Keratinocyte (primary cell): Measurements from ENCODE around the gene SLC22A31. TPM values are rescaled to one million over a fixed set of nuclear protein-coding genes. Genes with fewer than 3 reads are reported as not detected.
"Not testable (repeated sequence)": the region's sequence is repeated elsewhere in the genome, so short reads cannot be mapped to it uniquely, and the experiment has no call there.

Experiments
- DNase-seq: peaks from one replicate; pipeline ENCODE4 v3.0.0-alpha.2; 2011; ENCODE audit warnings: low read depth, missing footprints, low spot score
- FAIRE-seq: peaks from 2 replicates; lab custom pipeline; 2011; peaks lifted over from hg19 to GRCh38; lab: Jason Lieb, UNC
- H2AFZ ChIP-seq: 2 replicates; pipeline ENCODE4 v1.6.0; 2012; ENCODE audit warnings: low read length, control low read depth, inconsistent platforms; ENCODE audit not compliant: control insufficient read depth
- H3K27ac ChIP-seq: 2 replicates; pipeline ENCODE4 v1.5.1; 2011; ENCODE audit warnings: low read length; ENCODE audit not compliant: control insufficient read depth, insufficient read depth
- H3K27me3 ChIP-seq: 3 replicates; pipeline ENCODE4 v1.6.0; 2011; ENCODE audit warnings: low read length; ENCODE audit not compliant: control insufficient read depth, insufficient read depth; ENCODE audit errors: extremely low read depth
- H3K36me3 ChIP-seq, 2 experiments: 2 replicates in 1 of 2; 3 replicates in 1 of 2; pipeline ENCODE4 v1.5.1; 2011; ENCODE audit warnings: low read length in 2 of 2, mild to moderate bottlenecking in 1 of 2; ENCODE audit not compliant: control insufficient read depth in 2 of 2, insufficient read depth in 2 of 2; ENCODE audit errors: extremely low read depth in 1 of 2
- H3K4me1 ChIP-seq: 3 replicates; pipeline ENCODE4 v1.5.1; 2011; ENCODE audit warnings: low read length; ENCODE audit not compliant: control insufficient read depth, insufficient read depth; ENCODE audit errors: extremely low read depth
- H3K4me2 ChIP-seq: 3 replicates; pipeline ENCODE4 v1.6.0; 2011; ENCODE audit warnings: low read depth, low read length; ENCODE audit not compliant: control insufficient read depth, insufficient read depth; ENCODE audit errors: extremely low read depth
- H3K4me3 ChIP-seq, 3 experiments: fragments of 200-600 bp in 1 of 3; sonication (generic) in 1 of 3; 2 replicates in 2 of 3; 3 replicates in 1 of 3; pipeline ENCODE4 v1.5.1; 2011 to 2016; ENCODE audit warnings: low read length in 3 of 3, mild to moderate bottlenecking in 3 of 3, control low read depth in 2 of 3, inconsistent platforms in 1 of 3, low read depth in 1 of 3, mixed read lengths in 1 of 3, mixed run types in 1 of 3, moderate library complexity in 1 of 3; ENCODE audit not compliant: control insufficient read depth in 2 of 3, insufficient read depth in 2 of 3; ENCODE audit errors: extremely low read depth in 1 of 3
- H3K79me2 ChIP-seq: 2 replicates; pipeline ENCODE4 v1.6.0; 2012; ENCODE audit warnings: low read length; ENCODE audit not compliant: control insufficient read depth, insufficient read depth
- H3K9ac ChIP-seq: 3 replicates; pipeline ENCODE4 v1.6.0; 2011; ENCODE audit warnings: low read length; ENCODE audit not compliant: control insufficient read depth, insufficient read depth; ENCODE audit errors: extremely low read depth
- H3K9me1 ChIP-seq: 3 replicates; pipeline ENCODE4 v1.6.0; 2011; ENCODE audit warnings: low read length; ENCODE audit not compliant: control insufficient read depth, insufficient read depth; ENCODE audit errors: extremely low read depth
- H3K9me3 ChIP-seq: 2 replicates; pipeline ENCODE4 v1.5.1; 2012; ENCODE audit warnings: low read depth, low read length; ENCODE audit not compliant: control insufficient read depth
- H4K20me1 ChIP-seq: 3 replicates; pipeline ENCODE4 v1.6.0; 2011; ENCODE audit warnings: low read length; ENCODE audit not compliant: control insufficient read depth, insufficient read depth; ENCODE audit errors: extremely low read depth
- EZH2 ChIP-seq: IDR thresholded peaks from one replicate; pipeline ENCODE4 v1.6.1; 2012; ENCODE audit warnings: inconsistent platforms, mild to moderate bottlenecking, low read length, moderate library complexity
- dilution Hi-C: fragments of 300-500 bp; cut with MboI; formaldehyde crosslinking; loops from one replicate; pipeline ENCODE4 v1.7.0; 2020; ENCODE audit warnings: low sequenced_read_pairs; ENCODE audit not compliant: extremely low pct_ligation_motif_present
- polyA plus RNA-seq, 5 experiments: library from polyadenylated mRNA; depleted of rRNA in 3 of 5; stranded (reverse) in 3 of 5; stranded (forward) in 1 of 5; unstranded in 1 of 5; fragments of >200 nt; gene quantifications; 1 replicate in 1 of 5; 2 replicates in 3 of 5; 3 replicates in 1 of 5; pipeline versions ENCODE4 v1.2.1 to v1.2.3, GENCODE V29; 2011 to 2012; ENCODE audit warnings: missing spikeins in 2 of 5, low read depth in 1 of 5, low replicate concordance in 1 of 5
- TF ChIP-seq, protein P1 (sequence below), 3 experiments: IDR thresholded peaks in 1 of 3; conservative IDR thresholded peaks in 1 of 3; optimal IDR thresholded peaks in 1 of 3; 2 replicates in 2 of 3; 3 replicates in 1 of 3; pipeline versions ENCODE3 to v1.5.1; 2011; ENCODE audit warnings: low read length in 3 of 3, mild to moderate bottlenecking in 3 of 3, moderate library complexity in 2 of 3, control low read depth in 1 of 3, inconsistent platforms in 1 of 3; ENCODE audit not compliant: insufficient read depth in 2 of 3; ENCODE audit errors: extremely low read depth in 1 of 3

Gene SLC22A31
- polyA plus RNA-seq, 1 donor (not counting 4 experiments of a cell fraction or from before 2014, with no cell fraction given), result not detected

DNA sequence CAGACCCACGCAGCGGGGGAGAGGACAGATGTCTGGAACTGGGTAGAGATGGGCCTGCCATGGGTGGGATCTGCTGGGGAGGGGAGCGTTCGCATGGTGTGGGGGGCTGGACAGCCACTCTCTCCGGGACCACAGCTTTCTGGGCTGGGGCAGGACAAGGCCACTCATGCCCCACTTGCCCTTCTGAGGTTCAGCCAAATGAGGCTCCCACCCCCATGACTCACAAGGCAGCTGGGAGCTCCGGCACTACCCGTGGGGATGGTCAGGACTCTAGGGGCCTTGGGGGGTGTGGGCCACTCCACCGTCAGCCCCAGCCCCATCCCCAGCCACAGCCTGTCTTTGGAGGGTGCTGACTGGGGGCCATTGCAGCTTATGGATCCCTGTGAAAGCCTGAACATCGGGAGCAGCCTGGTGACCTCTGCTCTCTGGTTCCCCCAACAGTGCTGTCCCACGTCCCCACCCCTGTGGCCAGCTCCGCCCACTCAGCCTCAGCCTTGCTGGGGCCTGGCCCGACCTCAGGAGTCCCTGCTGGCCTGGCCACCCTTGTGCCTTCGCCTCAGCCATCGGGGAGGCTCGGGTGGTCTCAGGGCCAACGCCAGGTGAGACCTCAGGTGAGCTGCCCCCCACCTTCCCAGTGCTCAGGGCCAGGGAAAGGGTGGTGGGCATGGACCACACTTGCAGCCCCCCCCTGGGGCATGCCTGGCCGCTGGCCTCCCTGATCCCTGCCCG, 33.5 kb downstream of the SLC22A31 start:
- Histone ChIP-seq H3K4me3 (no peak overlapping the region), H3K9me3 (no peaks in the 10 kb centered on the region), H3K9ac (no peak overlapping the region), H3K27ac (no peak overlapping the region), H2AFZ (no peak overlapping the region), H3K4me2 (no peak overlapping the region), H3K4me1 (peaks cover 7% of the 10 kb centered on the region), H3K9me1 (no peaks in the 10 kb centered on the region), H3K79me2 (no peaks in the 10 kb centered on the region), H4K20me1 (peaks cover 2% of the 10 kb centered on the region), H3K36me3 (no peaks in the 10 kb centered on the region), H3K27me3 (peaks cover 40% of the 10 kb centered on the region)
- no peak for TF ChIP-seq EZH2
- TF ChIP-seq, protein P1, sequence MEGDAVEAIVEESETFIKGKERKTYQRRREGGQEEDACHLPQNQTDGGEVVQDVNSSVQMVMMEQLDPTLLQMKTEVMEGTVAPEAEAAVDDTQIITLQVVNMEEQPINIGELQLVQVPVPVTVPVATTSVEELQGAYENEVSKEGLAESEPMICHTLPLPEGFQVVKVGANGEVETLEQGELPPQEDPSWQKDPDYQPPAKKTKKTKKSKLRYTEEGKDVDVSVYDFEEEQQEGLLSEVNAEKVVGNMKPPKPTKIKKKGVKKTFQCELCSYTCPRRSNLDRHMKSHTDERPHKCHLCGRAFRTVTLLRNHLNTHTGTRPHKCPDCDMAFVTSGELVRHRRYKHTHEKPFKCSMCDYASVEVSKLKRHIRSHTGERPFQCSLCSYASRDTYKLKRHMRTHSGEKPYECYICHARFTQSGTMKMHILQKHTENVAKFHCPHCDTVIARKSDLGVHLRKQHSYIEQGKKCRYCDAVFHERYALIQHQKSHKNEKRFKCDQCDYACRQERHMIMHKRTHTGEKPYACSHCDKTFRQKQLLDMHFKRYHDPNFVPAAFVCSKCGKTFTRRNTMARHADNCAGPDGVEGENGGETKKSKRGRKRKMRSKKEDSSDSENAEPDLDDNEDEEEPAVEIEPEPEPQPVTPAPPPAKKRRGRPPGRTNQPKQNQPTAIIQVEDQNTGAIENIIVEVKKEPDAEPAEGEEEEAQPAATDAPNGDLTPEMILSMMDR (optimal IDR thresholded peaks at IDR 0.05 in 1 of 3, IDR thresholded peaks at IDR 0.05 in 1 of 3, conservative IDR thresholded peaks at IDR 0.05 in 1 of 3; ENCODE audit: extremely low read depth in 1 of 3, insufficient read depth in 2 of 3, low read length in 3 of 3), result no peak
- dilution Hi-C loops, result no loop called here
- FAIRE-seq, result no peak
- DNase-seq, result no peak

DNA sequence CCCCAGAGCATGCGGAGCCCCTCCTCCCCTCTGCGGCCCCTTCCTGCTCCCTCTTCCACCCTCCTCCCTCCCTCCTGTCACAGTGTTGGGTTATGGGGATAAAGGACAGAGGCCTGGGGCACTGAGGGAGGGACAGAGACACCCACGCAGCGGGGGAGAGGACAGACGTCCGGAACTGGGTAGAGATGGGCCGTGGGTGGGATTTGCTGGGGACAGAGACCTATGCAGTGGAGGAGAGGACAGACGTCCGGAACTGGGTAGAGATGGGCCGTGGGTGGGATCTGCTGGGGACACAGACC, 34.7 kb downstream of the SLC22A31 start:
- H3K4me3 ChIP-seq, H4K20me1 ChIP-seq, dilution Hi-C loops, H3K9me1 ChIP-seq, H3K79me2 ChIP-seq, H3K27ac ChIP-seq, FAIRE-seq, H3K4me2 ChIP-seq, H3K9me3 ChIP-seq, H3K36me3 ChIP-seq, H2AFZ ChIP-seq, DNase-seq, H3K9ac ChIP-seq, H3K4me1 ChIP-seq: not testable (repeated sequence)
- H3K27me3 ChIP-seq, result peaks cover 34% of the 10 kb centered on the region
